ENCODE measurements around the gene LRRC59.

- TF ChIP-seq CTCF (IDR thresholded peaks at IDR 0.05; ENCODE audit: insufficient read depth, low read depth, low read length): no peak
- no peak for TF ChIP-seq EZH2 (IDR thresholded peaks at IDR 0.05; ENCODE audit: insufficient read depth, low read length)
Measured at GRCh38 chr17:50429793-50430192, 32.5 kb upstream of the LRRC59 start.
